HuH-7.5 (cell line): Measurements from ENCODE around the gene GPR162.
A peak's percentile ranks its signal among the peaks of the same experiment; 100 is the strongest.

Experiments used
- DNase-seq: peaks from one replicate; pipeline ENCODE4 v3.0.0; 2011; ENCODE audit warnings: low spot score

The GPR162 gene

GRCh38 chr12:6834873-6835272, 13.3 kb downstream of the GPR162 start:
- no peak for DNase-seq

GRCh38 chr12:6836851-6837250, 15.2 kb downstream of the GPR162 start:
- DNase-seq: no peak

- DNase-seq: no peak
Observed at GRCh38 chr12:6837370-6838060, 15.9 kb downstream of the GPR162 start.

- no peak for DNase-seq
Observed at GRCh38 chr12:6838854-6839253, 17.2 kb downstream of the GPR162 start.

GRCh38 chr12:6839482-6840201, 18.0 kb downstream of the GPR162 start:
- no peak for DNase-seq

- DNase-seq: no peak
Observed at GRCh38 chr12:6840330-6840729, 18.7 kb downstream of the GPR162 start.

GRCh38 chr12:6840761-6841515, 19.3 kb downstream of the GPR162 start, which contains the start of gene GNB3:
TSS of gene GNB3 (plus strand) at chr12:6840925. CDS start at chr12:6841288, 363 bp downstream.
- no peak for DNase-seq

- no peak for DNase-seq
Observed at GRCh38 chr12:6842075-6842474, 20.5 kb downstream of the GPR162 start.

GRCh38 chr12:6843118-6843902, 21.7 kb downstream of the GPR162 start:
- peak; percentile 59 for DNase-seq

GRCh38 chr12:6845395-6845794, 23.8 kb downstream of the GPR162 start:
- no peak for DNase-seq

- no peak for DNase-seq
Observed at GRCh38 chr12:6846316-6846869, 24.8 kb downstream of the GPR162 start.

- DNase-seq: no peak
Observed at GRCh38 chr12:6847676-6848075, 26.1 kb downstream of the GPR162 start.

- DNase-seq: no peak
Observed at GRCh38 chr12:6849427-6849826, 27.8 kb downstream of the GPR162 start.

- DNase-seq: no peak
Observed at GRCh38 chr12:6849976-6850560, 28.4 kb downstream of the GPR162 start.

- no peak for DNase-seq
Observed at GRCh38 chr12:6850796-6851152, 29.2 kb downstream of the GPR162 start.

- peak; percentile 100 for DNase-seq
Observed at GRCh38 chr12:6851153-6851920, 29.7 kb downstream of the GPR162 start, which contains the start of gene CDCA3. TSS of gene CDCA3 (minus strand) at chr12:6851286. CDS start at chr12:6850952, 334 bp downstream.

- DNase-seq: peak; percentile 93
Observed at GRCh38 chr12:6851921-6852650, 30.5 kb downstream of the GPR162 start, which contains the start of gene USP5. TSS of gene USP5 (plus strand) at chr12:6852150. CDS start at chr12:6852180, 30 bp downstream.

GRCh38 chr12:6852651-6853354, 31.2 kb downstream of the GPR162 start:
- DNase-seq: no peak

GRCh38 chr12:6853626-6854025, 32.0 kb downstream of the GPR162 start:
- no peak for DNase-seq
